SW480 (cell line): ENCODE results near the gene SELENOM.
A peak's percentile ranks its signal among the peaks of the same experiment; 100 is the strongest.
"Not testable (repeated sequence)": the region's sequence is repeated elsewhere in the genome, so short reads cannot be mapped to it uniquely, and the experiment has no call there.

Experiments
- DNase-seq: peaks from one replicate; pipeline ENCODE4 v3.0.0-alpha.2; 2016; ENCODE audit warnings: low spot score

The SELENOM gene

GRCh38 chr22:31105282-31105929, 2.0 kb downstream of the SELENOM start:
- DNase-seq = no peak

DNA sequence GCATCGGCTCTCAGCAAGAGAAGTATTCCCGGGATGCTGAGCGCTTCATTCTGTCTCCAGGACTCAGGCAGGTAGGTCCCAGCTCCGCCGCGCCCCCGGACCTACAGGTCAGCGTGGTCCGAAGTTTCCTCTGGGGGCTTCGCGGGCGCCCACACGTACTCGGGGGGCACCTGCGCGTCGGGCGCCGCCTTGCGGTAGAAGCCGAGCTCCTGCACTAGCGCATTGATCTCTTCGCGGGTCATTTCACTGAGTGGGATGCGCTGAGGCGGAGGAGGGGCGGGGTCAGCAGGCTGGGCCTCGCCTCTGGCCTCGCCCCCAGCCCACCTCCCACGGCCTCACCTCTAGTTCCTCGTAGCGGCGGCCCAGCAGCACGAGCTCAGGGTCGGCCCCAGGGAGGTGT, 2.5 kb downstream of the SELENOM start:
- no peak for DNase-seq

DNA sequence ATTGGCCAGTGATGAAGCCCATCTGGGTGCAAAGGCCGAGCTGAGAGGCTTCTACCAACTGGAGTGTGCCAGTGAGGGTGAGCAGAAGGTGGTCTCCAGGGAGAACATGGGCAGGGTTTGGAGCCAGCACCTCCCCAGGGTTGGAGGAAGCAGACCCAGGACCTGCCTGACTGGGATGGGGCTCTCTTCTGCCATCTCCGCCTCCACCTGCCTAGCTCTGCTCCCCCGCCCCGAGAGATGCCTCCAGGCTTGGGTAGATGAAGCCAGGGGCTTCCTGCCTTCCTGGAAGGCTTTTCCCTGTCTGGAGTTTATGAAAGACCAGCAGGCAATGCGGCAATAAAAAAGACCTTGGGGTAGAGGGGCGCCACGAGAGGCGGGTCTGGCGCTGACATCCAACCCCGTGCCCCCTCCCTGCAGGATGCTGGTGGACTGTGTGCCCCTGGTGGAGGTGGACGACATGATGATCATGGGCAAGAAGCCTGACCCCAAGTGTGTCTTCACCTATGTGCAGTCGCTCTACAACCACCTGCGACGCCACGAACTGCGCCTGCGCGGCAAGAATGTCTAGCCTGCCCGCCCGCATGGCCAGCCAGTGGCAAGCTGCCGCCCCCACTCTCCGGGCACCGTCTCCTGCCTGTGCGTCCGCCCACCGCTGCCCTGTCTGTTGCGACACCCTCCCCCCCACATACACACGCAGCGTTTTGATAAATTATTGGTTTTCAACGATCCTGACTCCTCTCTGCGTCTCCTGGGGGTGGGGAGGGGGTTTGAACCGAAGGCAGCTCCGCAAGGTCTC, 3.3 kb downstream of the SELENOM start:
- no peak for DNase-seq

DNA sequence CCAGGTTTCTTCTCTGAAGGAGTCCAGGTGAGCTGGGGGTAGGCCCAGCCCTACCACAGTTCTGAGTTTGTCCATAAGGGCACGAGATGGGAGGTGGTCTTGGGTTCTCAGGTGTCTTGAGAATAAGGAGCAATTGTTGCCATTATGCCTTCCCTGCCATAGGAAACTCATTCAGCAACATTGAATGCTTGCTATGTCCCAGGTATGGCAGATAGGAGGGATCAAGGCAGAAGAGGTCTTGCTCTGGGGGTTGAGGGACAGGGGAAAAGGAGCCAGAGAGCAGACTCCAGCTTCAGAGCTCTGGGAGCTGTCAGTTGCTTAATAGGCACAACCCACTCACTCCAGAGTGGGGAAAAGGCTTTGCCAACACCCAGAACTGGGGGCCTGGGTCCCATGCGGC, 4.3 kb downstream of the SELENOM start:
- DNase-seq = no peak

DNA sequence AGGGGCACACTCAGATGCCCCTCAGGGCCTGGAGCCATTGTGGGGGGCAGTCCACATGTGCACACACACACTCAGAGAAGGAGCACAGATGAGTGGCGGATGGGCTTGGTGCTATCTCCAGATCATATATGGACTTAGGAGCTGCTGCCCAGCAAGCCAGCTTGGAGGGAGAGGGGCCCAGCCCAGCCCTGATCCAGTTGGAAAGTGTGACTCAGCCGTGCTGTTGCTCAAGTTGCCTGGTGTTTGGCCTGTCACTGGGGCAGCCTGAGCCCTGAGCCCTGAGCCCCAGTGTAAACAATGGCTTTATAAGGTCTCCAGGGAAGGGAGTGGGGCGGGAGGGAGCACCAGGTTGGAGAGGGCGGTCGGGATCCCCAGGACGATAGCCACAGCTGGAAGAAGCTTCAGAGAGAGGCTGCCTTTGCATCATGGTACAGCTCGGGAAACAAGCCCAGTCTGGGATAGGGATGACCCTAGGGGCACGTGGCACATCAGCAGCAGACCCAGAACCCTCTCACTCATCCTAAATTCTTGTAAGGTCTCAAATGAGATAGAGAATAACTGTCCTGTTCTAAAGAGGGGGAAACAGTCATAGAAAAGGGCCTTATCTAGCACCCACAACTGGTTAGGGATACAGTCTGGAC, 4.8 kb downstream of the SELENOM start:
- DNase-seq = peak; percentile 36

DNA sequence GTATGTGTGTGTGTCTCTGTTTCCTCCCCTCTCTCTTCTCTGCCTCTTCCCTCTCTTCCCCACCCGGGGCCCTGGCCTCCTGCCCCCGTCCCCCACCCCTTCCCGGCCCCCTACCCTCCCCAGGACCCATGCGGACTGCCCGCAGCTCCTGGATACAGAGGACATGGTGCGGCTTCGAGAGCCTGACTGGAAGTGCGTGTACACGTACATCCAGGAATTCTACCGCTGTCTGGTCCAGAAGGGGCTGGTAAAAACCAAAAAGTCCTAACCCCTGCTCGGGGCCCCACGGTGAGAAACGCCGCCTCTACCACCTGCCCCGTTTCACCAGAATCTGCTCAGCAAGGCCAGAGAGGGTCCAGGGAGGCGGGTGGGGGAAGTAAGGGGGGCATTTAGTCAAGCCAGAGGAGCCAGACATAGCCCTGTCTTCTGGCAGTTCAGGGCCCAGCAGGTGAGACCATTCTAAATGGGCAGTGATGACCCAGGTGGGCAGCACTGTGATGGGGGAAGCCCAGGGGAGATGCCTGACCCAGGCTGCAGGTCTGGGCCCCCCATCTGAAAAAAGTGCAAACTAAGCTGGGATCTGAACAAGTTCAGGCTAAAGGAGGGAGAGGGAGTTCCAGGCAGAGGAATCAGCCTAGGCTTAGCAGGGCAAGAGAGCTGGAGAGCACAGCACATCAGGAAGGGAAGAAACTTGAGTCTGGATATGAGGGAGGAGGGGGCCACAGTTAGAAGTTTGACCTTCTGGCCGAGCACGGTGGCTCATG, 6.4 kb downstream of the SELENOM start:
- no peak for DNase-seq

- no peak for DNase-seq
Observed at GRCh38 chr22:31099841-31100761, 7.3 kb downstream of the SELENOM start.

- DNase-seq = no peak
Observed at GRCh38 chr22:31099386-31099785, 8.0 kb downstream of the SELENOM start.

DNA sequence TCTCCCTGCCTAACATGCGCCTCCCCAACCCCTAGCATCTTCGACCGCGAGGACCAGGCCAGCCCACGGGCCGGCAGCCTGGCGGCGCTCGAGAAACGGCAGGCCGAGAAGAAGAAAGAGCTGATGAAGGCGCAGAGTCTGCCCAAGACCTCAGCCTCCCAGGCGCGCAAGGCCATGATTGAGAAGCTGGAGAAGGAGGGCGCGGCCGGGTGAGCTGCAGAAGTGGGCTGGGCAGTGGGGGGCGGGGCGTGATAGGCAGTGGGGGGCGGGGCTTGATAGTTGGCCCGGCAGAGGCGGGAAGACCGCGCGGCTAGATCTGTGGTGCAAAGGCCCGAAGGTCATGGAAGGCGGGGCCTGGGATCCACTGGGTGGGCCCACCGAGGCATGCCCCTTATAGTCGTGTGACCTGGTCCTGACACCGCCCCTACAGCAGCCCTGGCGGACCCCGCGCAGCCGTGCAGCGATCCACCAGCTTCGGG, 8.7 kb downstream of the SELENOM start:
- no peak for DNase-seq

GRCh38 chr22:31097941-31098631, 9.3 kb downstream of the SELENOM start:
- DNase-seq = no peak

DNA sequence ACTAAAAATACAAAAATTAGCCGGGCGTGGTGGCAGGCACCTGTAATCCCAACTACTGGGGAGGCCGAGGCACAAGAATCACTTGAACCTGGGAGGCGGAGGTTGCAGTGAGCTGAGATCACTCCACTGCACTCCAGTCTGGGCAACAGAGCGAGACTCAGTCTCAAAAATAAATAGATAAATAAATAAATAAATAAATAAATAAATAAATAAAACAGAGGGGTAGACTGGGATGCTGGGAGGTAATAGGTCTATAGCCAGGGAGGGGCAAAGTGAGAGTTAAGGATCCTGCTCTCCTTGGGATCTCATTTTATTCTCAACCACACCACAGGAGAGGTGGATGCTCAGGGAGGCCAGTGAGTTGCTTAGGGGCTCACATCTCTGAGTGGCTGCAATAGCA, 9.8 kb downstream of the SELENOM start:
- not testable (repeated sequence) for DNase-seq

DNA sequence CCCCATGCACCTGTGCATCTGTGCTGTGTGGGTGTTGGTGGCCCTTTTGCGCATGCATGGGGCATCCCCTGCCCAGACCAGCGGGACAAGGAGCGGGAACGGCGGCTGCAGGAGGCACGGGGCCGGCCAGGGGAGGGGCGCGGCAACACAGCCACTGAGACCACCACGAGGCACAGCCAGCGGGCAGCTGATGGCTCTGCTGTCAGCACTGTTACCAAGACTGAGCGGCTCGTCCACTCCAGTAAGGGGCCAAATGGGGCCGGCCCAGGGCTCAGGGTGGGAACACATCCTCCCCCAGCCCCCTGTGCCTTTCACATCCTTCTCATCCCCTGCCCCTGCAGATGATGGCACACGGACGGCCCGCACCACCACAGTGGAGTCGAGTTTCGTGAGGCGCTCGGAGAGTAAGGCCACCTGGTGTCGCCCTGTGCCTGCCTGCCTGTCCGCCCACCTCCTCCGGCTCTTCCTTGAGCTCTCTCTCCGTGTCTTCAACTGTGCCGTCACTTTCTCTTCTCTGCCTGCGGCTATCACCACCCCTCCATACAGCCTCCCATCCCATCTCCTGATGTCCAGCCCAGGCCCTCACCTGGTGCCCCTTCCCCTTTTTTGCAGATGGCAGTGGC, 10.6 kb downstream of the SELENOM start:
- DNase-seq = no peak

- no peak for DNase-seq
Observed at GRCh38 chr22:31095637-31096249, 11.6 kb downstream of the SELENOM start.

- DNase-seq = no peak
Observed at GRCh38 chr22:31094741-31095140, 12.6 kb downstream of the SELENOM start.

- no peak for DNase-seq
Observed at GRCh38 chr22:31094021-31094551, 13.3 kb downstream of the SELENOM start.

DNA sequence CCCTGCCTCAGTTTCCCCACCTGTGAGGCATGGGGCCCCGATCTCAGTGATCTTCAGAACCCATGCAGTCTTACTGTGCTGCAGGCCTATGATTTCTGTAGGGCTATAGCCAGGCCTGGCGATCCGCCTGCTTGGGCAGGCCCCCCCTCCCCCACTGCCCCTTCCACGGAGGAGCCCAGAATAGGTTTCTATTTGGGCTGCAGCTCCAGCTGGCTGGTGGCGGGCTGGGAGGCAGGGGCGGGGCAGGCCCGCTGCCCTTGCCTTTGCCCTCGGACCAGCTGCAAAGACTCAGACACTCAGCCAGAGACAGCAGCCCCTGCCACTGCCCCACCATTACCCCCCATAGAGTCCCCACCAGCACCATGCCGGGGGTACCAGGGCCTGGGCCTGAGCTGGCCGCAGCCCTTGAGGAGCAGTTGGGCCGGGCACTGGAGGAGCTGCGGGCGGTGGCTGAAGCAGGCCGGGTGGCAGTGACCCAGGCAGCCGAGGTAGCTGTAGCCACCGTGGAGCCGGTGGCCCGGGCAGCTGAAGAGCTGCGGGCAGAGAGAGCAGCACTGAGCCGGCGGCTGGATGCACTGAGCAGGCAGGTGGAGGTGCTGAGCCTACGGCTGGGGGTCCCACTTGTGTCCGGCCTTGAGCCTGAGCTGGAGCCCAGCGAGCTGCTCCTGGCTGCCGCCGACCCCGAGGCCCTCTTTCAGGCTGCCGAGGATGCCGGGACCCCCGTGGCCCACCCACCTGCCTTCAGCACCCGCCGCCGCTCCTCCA, 14.1 kb downstream of the SELENOM start:
- no peak for DNase-seq

- no peak for DNase-seq
Observed at GRCh38 chr22:31092161-31092560, 15.2 kb downstream of the SELENOM start.

DNA sequence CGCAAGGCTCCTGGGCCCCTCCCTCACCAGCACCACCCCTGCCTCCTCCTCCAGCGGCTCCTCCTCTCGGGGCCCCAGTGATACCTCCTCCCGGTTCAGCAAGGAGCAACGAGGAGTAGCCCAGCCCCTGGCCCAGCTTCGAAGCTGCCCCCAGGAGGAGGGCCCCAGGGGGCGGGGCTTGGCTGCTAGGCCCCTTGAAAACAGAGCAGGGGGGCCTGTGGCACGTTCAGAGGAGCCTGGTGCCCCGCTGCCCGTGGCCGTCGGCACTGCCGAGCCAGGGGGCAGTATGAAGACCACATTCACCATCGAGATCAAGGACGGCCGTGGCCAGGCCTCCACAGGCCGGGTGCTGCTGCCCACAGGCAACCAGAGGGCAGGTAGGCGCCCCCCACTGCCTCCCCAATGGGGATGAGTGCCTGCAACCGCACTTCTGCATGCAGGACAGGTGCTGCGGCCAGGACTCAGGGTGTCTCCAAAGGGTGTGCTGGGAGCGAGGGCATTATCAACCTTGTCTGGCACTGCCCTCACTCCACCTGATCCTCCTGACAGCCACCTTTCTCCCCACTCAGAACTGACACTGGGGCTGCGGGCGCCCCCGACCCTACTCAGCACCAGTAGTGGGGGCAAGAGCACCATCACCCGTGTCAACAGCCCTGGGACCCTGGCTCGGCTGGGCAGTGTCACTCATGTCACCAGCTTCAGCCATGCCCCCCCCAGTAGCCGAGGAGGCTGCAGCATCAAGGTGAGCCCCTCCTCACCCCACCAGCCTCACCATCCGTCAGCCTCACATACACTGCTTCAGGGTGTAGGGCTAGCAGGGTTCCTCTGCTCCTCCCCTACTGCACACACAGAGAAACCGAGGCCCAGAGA, 16.0 kb downstream of the SELENOM start:
- DNase-seq = no peak
